Fibroblast of mammary gland (primary cell): ENCODE results near the gene SYP.

Source experiments
- DNase-seq: peaks from one replicate; pipeline ENCODE4 v3.0.0-alpha.2; 2010; ENCODE audit warnings: low read depth
- H3K4me3 ChIP-seq: 2 replicates; pipeline ENCODE4 v1.5.1; 2011; ENCODE audit warnings: low read depth, mild to moderate bottlenecking, low read length, moderate library complexity; ENCODE audit not compliant: control insufficient read depth
- CTCF ChIP-seq: conservative IDR thresholded peaks from 2 replicates; pipeline ENCODE4 v1.5.1; 2011; ENCODE audit warnings: low read depth, low read length, inconsistent platforms; ENCODE audit not compliant: control insufficient read depth, insufficient read depth

SYP gene

GRCh38 chrX:49199906-49200771 lies at the start of gene SYP:
Gene SYP (minus strand): TSS chrX:49200193. CDS start chrX:49200186, 7 bp downstream.
- TF ChIP-seq CTCF, result no peak
- H3K4me3 ChIP-seq, result peak within 1 kb of the TSS; percentile 28
- DNase-seq, result peak; percentile 80

- no peak for TF ChIP-seq CTCF
- DNase-seq, result no peak
Measured at GRCh38 chrX:49249616-49250015, 49.6 kb upstream of the SYP start.

GRCh38 chrX:49249071-49249470 lies 49.1 kb upstream of the SYP start:
- no peak for DNase-seq
- no peak for TF ChIP-seq CTCF
- no peak overlapping the region for H3K4me3 ChIP-seq

More at GRCh38 chrX:49249616-49250015, 49.6 kb upstream of the SYP start:
- H3K4me3 ChIP-seq, result no peak overlapping the region

GRCh38 chrX:49247916-49248811 lies 48.2 kb upstream of the SYP start:
- H3K4me3 ChIP-seq, result no peak overlapping the region
- TF ChIP-seq CTCF, result no peak
- no peak for DNase-seq

GRCh38 chrX:49247346-49247745 lies 47.4 kb upstream of the SYP start:
- TF ChIP-seq CTCF, result no peak
- DNase-seq, result no peak
- H3K4me3 ChIP-seq, result no peak overlapping the region

- DNase-seq, result no peak
- TF ChIP-seq CTCF, result no peak
- no peak overlapping the region for H3K4me3 ChIP-seq
Measured at GRCh38 chrX:49246541-49246940, 46.5 kb upstream of the SYP start.
